ENCODE measurements around the gene IFI6.
"Not testable (repeated sequence)": the region's sequence is repeated elsewhere in the genome, so short reads cannot be mapped to it uniquely, and the experiment has no call there.

The IFI6 gene

DNA sequence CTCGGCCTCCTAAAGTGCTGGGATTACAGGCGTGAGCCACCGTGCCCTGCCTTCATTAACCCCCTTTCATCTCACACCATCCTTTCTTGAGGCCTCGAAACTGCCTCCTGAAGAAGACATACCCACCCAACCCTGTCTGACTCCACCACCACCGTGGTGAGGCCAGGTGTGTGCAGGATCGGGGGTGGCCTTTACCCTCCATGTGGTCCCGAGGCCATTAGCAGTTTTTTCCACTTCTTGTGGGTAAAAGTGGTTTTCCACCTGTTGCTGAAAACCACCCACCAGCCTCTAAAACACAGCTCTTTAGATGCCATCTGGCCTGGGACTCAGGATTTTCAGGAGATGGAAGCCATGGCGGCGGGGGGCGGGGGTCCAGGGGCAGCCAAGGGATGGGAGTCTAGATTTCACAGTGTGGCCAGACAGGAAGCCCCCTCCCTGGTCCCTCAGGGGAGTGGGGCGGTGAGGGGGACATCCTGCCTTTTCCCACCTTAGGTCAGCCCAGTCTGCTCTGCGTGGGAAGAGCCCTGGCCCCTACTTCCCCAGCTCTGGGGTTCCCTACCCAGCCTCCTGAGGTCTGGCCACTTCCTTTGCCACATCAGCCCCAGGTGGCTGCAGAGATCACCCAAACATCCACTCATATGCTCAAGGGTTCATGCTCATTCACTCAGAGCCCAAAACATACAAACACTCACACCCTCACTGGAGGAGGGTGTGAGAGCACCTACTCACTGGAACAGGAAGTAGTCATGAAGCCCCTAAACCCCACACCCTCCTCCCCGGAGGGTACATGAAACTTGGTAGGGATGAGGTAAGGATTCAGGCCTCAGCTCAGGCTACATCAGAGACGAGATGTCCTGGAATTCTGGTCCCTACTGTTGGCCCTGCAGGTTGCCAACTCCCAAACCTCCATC, 39.4 kb downstream of the IFI6 start:
- DNase-seq (ENCODE audit: insufficient read length, low spot score) (no peak), FAIRE-seq (no peak)

DNA sequence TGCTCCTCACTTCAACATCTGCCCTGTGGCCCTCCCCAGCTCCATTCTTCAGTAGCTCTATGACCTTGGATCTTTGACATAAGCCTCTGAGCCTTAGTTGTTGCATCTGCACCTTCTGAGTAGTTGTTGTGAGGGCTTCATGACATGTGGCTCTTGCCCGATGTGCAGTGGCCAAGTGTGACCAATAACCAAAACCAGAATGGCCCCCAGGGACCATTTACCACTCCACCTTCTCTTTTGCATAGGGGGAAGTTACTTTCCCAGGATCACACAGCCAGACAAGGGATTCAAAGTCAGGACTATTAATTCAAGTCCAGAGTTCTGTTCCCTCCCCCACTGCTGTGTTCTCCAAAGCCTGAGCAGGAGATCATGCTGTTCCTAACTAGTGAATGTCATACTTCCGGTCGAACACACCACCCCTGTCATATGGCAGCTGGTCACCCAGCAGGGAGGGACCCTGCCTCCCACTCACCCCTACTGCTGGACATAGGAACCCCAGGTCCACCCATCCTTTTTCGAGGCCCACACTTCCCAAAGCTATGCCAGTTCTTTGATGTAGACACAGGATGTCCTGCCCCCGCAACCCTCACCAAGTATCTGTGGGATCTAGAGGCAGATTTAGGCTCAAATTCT, 41.0 kb downstream of the IFI6 start:
- FAIRE-seq (no peak), DNase-seq (ENCODE audit: insufficient read length, low spot score) (no peak)

DNA sequence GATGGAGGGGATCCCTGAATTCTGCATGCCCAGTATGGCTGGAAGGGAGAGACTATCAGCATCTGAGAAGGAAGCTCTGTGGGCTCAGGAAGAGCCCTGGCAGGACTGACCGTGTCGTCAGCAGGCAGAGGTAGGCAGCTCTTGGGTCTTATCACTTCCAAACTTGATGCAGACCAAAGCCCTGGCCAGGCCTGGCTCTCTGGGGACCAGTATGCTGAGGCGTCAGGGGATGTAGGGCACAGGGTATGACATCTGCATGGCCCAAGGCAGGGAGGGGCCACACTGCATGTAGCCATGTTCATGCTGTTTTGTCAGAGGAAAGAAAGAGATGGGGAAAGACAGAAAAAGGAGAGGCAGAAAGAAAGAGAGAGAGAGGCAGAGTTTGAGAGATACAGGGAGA, 43.3 kb downstream of the IFI6 start:
- no peak for FAIRE-seq
- no peak for DNase-seq (ENCODE audit: insufficient read length, low spot score)

DNA sequence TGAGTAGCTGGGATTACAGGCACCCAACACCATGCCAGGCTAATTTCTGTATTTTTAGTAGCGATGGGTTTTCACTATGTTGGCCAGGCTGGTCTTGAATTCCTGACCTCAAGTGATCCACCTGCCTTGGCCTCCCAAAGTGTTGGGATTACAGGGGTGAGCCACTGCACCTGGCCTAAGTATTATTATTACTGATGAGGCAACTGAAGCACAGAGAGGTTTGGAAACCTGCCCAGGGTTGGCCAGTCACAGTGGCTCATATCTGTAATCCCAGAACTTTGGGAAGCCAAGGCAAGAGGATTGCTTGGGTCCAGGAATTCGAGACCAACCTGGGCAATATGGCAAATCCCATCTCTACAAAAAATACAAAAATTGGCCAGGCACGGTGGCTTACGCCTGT, 44.3 kb downstream of the IFI6 start:
- not testable (repeated sequence) for DNase-seq (ENCODE audit: insufficient read length, low spot score)

DNA sequence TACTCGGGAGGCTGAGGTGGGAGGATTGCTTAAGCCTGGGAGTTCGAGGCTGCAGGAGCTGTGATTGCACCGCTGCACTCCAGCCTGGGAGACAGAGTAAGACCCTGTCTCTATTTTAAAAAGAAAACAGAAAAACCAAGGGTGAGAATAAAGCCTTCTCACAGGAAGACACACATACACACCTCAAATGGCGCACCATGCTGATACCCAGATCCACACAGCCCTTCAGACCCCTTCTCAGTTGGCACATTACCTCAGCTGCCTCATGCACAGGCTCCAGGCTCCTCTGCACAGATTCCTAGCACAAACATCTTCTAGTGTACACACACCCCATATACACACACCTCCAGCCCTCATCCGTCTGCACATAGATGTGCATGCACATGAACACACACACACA, 44.9 kb downstream of the IFI6 start:
- FAIRE-seq (no peak), DNase-seq (ENCODE audit: insufficient read length, low spot score) (no peak)

More for the DNA sequence above, 44.3 kb downstream of the IFI6 start:
- not testable (repeated sequence) for FAIRE-seq

DNA sequence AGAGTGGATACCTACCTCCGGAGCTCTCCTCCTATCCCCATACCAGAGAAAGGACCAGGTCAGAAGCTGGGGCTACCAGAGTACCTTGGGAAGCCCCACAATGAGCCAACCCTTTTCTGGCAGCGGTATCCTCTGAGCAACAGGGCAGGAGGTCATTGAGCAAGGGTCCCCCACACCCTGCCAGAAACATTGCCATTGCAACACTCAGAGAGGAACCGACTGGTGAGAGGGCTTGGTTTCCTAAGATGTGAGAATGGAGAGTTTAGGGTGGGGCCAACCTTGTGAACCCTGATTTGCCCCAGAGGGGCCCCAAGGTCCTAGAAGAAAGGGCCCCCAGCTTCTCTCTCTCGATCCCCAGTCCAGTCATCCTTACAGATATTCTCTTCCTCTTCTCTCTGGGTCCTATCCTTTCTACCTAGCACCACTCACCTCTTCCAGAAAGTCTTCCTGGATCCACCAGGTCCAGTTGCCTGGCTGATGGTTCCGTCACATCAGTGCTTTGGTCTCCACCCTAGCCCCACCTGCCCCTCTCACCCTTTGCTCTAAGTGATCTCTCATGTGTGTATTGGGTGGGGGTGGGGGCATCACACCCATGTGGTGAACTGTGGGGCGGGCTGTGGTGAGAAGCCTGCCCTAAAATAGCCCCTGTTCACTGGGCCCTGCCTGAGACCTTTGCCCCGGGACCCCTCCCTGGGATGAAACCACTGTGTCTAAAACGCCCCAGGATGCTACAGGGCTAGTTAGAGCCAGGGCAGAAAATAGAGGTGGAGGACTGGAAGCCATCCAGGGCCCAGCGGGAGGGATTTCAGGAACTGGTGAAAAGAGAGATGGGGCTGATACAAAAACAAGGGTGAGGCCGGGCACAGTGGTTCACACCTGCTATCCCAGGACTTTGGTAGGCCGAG, 45.7 kb downstream of the IFI6 start:
- no peak for FAIRE-seq
- no peak for DNase-seq (ENCODE audit: insufficient read length, low spot score)

DNA sequence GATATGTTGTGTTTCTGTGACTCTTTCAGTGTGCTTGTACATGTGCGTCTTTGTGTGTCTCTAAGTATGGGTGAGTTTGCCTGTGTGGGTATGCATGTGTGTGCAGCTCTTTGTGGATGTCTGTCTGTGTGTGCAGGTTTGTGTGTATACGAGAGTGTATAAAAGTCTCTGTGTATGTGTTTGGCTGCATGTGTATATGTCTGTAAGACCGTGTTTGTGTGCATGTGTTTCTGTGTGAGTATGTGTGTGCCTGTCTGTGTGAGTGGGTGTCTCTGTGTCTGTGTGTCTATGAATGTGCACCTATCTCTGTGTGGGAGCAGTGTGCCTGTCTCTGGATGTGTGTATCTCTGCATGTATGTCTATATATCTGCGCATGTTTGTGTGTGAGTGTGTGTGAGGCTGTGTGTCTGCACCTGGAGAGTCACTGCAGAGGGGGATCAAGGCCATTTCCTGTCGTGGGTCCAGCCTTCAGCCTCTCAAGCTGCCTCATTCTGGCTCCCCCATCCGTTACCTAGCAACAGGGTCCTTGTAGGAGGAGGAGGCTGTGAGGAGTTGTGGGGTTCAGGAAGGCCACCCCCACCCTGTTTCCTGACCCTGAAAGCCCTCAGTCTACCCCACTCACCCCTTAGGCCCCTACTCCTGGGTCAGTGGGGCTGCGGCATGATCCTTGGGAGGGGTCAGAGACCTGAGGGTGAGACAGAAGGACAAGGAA, 47.4 kb downstream of the IFI6 start:
- FAIRE-seq (no peak), DNase-seq (ENCODE audit: insufficient read length, low spot score) (no peak)

DNA sequence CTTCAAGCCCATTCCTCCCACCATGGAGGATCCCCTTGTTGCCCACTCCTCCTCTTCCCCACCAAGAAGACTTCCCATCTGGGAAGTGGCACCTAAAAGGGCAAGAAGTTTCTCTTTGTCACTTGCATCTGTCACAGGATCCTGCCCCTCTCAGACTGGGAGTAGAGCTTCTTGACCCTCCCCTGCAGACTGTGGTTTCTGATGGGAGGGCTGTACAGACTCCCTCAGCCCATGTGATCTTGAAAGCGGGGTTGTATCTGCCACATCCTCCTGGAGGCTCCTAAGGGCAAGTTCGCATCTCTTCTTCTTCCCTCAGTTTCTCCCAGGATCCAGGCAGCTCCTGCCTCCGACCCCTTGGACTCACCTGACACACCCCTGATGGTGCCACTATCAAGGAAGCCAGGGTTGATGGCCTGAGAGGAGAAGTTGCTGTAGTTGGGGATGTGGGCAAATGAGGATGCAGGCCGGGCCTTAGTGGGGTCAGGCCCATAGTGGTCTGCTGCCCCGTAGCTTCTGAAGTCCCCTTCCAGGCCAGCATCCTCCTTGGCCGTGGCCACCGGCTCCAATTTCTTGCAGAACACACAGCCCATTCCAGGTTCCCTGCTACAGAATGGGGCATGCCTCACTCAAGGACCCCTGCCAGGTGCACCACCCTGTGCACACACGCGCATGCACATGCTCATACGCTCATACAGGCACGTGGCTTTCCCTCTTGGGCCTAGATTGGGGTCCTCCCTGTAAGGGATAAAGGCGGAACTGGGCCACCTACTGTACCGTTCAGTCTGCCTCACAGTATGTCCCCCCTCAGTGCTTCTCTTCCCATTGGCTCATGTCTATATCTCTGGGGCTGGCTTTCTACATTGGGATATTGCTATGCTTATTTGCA, 48.4 kb downstream of the IFI6 start:
- FAIRE-seq: no peak

DNA sequence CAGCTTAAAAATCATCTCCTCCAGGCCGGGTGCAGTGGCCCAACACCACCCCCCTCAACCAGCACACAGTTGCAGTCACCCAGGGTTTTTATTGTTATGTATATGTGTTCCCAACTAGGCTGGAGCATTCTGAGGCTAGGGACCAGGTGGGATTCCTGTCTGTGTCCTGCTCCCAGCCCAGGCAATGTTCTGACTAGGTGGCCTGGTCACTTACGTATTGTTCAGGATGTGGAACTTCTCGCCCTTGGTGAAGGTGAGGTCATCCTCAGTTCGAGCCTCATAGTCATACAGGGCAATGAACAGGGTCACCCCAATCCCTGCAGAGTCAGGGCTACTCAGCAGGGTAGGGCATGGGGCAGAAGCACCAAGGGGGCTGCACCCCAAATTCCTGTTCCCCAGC, 49.2 kb downstream of the IFI6 start:
- no peak for FAIRE-seq
- no peak for DNase-seq (ENCODE audit: insufficient read length, low spot score)

More for the DNA sequence above, 48.4 kb downstream of the IFI6 start:
- no peak for DNase-seq (ENCODE audit: insufficient read length, low spot score)

DNA sequence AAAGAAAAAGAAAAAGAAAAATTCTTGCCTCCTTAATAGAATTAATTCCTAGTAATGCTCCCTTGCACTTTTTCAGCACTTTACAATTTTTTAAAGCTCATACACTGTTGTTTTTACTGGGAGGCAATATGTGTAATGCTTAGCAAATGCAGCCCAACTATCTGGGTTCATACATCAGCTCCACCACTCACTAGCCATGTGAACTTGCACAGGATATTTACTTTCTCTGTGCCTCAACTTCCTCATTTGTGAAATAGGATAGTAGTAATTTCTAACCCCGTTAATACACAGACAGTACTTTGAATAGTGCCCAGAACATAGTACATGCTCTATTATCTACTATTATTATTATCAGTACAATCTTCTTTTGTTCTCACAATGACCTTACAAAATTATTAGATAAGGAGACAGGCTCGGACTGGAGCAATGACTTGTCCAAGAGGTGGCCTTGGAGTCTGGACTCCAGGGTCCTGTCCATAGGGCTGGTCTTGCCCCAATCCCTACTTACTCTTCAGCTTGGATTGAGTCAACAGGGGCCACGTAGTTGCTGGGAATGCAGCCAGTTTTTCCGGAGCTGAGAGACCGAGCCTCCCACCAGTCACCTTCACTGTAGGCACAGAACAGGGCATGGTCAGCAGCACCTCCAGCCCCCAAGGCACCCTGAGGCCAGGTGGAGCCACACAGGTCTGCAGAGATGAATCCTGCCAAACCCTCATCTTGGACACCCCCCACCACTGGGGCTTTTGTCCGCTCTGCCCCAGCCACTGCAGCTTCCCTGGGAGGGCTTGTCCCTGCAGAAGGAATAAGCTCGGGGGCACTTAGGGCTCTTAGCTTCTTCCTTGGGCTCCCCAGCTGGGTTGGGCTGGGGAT, 50.7 kb downstream of the IFI6 start:
- no peak for FAIRE-seq
- DNase-seq (ENCODE audit: insufficient read length, low spot score): peak; percentile 36

DNA sequence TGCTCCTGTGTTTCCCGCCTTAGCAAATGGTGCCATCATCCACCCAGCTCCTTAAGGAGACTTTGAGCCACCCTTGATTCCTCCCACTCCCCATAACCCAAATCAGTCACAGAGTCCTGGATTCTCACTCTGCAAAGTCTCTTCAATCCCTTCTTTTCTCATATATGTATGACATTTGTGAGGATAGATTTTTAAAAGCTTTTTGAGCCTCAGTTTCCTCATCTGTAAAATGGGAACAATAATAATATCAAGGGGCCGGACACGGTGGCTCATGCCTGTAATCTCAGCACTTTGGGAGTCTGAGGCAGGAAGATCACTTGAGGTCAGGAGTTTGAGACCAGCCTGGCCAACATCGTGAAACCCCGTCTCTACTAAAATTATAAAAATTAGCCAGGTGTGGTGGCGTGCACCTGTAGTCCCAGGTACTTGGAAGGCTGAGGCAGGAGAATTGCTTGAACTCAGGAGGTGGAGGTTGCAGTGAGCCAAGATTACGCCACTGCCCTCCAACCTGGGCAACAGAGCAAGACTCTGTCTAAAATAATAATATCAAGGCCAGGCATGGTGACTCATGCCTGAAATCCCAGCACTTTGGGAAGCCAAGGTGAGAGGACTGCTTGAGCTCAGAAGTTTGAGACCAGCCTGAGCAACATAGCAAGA, 52.1 kb downstream of the IFI6 start:
- DNase-seq (ENCODE audit: insufficient read length, low spot score); FAIRE-seq: not testable (repeated sequence)

DNA sequence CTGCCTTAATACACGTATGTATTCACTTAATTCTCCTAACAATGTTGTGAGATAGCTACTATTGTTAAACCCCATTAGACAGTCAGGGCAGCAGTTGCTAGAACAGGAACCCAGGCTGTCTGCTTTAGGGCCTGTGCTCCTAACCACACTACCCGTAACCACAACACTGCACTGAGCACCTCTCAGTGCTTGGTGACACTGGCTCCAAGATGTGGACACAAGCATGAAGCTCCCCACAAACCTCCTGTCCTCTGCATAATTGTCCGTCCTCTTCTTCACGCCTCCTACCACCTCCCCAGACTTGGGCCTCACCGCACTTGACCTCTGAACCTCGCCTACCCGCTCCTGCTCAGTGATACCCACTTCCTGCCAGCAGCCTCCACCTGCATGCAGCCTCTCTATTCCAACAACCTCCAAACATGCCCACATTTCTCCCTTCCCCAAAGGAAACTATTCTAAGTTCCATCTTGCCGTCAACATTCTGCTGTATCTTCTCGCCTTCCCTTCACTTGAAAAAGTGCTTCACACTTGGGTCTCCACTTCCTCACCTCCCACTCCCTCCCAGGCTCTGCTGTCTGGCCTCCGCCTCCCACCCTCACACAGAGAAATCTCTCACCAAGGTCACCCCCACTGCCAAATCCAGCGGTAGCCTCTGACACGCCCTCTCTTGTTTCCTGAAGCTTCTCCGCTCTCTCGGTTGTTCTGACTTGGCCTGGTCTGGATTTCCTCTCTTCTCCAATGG, 53.5 kb downstream of the IFI6 start:
- DNase-seq (ENCODE audit: insufficient read length, low spot score): no peak
- FAIRE-seq: no peak

DNA sequence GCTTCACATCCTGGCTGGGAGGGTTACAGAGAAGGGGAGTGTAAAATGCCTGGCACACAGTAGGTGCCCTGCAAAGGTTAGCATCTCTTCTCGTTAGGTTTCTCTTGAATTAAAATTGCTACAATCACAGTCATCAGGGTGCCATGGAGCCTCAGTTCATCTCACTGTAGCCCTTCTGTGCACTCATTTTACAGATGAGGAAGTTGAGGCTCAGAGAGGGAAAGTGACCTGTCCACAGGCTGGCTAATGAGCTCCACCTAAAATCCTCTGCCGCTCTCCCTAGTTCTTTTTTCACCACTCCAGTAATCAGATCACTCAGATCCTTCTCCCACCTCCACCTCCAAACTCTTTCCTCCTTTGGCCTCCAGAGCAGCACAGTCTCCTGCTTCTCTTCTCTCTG, 54.6 kb downstream of the IFI6 start:
- FAIRE-seq (no peak), DNase-seq (ENCODE audit: insufficient read length, low spot score) (no peak)

DNA sequence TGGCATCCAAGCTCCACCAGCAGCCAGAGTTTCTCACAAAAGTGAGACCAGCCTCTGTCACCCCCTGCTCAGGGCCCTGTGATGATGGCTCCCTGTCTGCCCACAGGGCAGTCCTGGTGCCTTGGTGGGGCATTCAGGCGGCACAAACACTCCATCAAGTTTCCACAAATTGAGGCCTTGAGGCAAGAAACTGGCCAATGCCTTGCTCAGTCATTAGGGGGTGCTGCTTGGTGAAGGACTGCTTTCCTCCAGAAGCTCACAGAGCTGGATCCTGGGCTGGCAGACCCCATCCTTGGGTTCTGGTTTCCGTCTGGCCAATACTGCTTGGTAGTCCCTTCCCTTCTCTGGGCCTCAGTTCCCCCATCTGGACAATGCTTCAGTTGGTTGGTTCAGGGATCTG, 55.6 kb downstream of the IFI6 start:
- FAIRE-seq (no peak), DNase-seq (ENCODE audit: insufficient read length, low spot score) (no peak)

Measured in HTR-8/SVneo (cell line).